HG02759 (cell line): Measurements from ENCODE around the gene TMEM233.
"Not testable (repeated sequence)": the region's sequence is repeated elsewhere in the genome, so short reads cannot be mapped to it uniquely, and the experiment has no call there.

Experiments
- ATAC-seq: cut with Tn5 transposase; IDR thresholded peaks from one replicate; pipeline ENCODE4 v1.9.1; 2021; ENCODE audit warnings: mild to moderate bottlenecking, moderate library complexity; ENCODE audit not compliant: unreplicated experiment

Gene TMEM233

DNA sequence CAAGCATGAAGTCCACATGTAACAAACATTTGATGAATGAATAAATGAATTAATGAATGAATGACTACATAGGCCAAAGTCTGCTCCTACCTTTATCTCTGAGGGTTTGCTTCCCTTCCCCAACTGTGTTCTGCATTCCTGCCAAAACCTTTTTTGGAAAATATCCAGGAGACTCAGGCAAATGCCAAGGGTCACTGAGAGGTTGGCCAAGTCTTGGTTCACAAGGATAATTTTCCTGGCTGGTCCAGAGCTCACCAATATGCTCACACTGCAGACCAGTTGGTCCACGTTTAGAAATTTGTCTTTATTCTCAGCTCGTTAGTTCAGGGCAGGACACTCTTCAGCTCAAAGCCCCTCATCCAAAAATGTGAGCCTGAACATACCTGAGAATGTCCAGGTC lies 10.2 kb downstream of the TMEM233 start:
- no peak for ATAC-seq

DNA sequence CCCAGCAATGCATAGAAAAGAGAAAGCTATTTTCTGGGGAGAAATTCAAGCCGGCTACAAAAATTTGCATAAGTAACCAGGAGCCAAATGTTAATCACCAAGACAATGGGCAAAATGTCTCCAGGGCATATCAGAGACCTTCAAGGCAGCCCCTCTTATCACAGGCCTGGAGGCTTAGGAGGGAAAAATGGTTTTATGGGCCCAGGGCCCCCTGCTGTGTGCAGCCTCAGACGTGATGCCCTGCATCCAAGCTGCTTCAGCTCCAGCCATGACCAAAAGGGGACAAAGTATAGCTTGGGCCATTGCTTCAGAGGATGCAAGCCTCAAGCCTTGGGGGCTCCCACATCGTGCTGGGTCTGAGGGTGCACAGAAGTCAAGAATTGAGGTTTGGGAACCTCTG lies 15.8 kb downstream of the TMEM233 start:
- ATAC-seq = no peak

DNA sequence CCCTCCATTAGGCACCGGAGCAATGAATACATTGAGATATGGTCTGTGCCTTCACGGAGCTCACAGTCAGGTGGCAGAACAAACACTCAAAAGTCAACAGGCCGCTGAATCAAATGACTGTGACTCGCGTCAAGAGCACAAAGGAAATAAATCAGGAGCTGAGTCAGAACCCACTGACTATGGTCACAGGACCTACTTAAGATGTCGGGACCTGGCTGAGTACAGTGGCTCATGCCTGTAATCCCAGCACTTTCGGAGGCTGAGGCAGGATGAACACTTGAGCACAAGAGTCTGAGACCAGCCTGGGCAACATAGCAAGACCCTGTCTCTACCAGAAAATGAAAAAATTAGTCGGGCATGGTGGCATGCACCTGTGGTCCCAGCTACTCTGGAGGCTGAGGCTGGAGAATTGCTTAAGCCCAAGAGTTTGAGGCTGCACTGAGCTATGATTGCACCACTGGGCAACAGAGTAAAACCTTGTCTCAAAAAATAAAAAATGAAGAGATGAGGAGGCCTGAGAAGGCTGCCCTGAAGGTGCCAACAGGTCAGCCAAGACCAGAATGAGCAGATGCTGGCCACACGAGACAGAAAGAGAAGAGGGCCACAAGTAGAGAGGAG lies 19.9 kb downstream of the TMEM233 start:
- ATAC-seq = no peak

DNA sequence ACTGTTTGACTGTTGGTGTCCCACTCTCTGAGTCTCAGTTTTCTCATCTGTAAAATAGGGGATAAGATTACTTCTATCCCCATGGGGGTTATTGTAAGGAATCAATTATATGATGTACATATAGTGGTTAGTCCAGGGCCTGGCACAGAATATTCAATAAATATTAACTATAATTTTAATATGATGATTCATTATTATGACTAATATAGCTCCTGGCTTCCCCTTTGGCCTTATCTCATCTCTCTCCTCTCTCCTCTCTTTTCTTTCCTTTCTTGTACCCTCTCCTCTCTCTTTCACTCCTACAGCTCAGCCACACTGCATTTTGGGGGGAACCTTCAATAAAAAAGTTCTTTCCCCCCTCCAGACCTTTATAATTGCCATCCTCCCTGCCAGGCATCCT lies 21.1 kb downstream of the TMEM233 start:
- no peak for ATAC-seq

DNA sequence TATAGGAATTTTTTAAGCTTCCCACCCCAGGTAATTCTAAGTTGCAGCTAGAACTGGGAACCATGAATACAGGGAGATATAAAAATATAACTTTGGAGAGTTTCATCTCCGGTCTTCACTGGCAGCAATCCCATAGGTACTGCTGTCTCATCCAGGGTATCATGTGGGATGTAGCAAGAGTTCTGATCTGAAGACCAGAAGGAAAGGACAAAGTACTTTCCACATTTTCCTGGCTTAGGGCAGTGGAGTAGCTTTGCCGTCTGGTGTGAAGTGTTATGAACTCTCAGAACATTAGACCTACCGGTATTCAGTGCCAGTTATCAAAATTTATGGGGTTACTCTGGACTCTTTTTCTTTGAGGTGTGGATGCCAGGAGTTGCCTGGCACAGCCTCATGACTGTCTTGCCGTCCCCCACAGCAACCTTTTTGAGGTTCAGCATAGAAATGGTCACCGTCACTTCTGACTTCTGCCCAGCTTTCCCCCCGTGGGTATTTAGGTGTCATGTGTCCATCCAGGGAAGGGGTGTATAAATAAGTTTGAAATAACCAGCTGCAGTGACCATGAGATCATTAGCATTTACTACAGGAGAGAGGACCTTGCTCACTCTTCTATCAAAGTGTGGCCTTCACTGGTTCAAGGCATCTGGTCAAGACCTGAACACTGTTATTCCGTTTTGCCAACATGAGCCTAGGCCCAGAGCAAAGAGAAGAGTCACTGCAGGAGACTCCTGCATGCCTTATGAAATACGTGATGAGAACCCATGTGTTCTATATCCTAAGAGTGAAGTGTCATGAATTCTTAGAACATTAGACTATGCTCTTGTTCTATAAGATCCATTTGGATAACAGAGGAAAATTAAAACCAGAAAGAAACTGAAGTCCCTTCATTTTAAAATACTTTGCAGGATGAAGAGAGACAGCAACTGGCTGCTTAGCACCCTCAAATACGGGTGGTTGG lies 22.2 kb downstream of the TMEM233 start:
- no peak for ATAC-seq

DNA sequence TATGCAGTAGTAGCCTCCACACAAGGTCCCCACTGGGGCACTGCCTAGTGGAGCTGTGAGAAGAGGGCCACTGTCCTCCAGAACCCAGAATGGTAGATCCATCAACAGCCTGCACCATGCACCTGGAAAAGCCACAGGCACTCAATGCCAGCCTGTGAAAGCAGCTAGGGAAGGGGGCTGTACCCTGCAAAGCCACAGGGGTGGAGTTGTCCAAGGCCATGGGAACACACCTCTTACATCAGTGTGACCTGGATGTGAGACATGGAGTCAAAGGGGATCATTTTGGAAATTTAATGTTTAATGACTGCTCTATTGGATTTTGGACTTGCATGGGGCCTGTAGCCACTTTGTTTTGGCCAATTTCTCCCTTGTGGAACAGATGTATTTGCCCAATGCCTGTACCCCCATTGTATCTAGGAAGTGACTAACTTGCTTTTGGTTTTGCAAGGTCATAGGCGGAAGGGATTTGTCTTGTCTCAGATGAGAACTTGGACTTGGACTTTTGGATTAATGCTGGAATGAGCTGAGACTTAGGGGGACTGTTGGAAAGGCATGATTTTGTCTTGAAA lies 24.8 kb downstream of the TMEM233 start:
- not testable (repeated sequence) for ATAC-seq

DNA sequence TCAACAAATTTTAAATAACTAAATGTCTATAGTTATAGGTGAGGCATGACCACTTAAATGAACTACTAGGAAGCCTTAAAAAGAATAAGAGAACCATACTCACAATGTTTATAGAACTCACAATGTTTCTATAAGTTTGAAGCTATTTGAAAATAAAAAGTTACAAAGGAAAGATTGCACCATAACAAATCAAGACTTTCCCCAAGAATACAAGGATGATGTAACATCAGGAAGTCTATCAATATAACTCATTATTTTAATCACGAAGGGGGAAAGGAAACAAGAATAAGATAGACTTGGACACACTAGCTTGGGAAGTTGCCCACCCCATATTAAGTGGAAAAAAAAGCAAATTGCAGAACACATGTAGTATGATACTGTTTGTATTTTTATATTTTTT lies 26.9 kb downstream of the TMEM233 start:
- no peak for ATAC-seq

DNA sequence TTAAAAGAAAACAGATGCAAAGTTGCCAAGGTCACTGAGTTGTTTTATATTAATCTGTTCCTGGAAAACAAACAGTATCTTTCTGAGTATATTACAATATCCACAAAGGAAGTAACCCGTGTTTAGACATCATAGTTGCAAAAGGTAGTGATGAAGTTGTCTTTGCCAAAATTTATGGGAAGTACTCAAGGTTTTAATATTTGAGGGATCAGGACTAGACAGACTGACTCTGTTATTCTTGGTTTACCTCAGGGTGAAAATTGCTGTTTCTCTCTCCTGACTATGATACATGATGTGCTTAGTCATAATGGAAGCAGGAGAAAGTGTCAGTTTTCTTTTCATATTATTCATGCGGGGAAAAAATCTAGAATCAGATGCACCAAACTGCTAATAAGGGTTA lies 28.3 kb downstream of the TMEM233 start:
- no peak for ATAC-seq

DNA sequence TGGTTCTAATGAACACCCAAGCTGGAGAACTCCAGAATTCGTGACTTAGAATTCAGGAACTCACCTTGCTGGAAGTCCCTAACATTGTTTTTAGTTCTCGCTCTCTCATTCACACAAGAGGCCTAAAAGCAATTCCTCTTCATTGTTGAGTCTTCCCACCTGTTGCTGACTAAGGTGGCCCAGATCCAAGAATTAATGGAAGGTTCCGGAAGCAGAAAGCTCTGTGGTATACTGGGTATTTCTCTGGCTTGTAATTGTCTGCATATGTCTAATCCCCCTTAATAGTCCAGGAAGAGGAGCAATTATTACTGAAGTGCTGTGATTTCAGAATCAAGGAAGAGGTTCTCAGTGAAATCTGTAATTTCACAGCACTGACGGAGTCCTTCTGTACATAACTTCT lies 31.4 kb downstream of the TMEM233 start:
- ATAC-seq = no peak

DNA sequence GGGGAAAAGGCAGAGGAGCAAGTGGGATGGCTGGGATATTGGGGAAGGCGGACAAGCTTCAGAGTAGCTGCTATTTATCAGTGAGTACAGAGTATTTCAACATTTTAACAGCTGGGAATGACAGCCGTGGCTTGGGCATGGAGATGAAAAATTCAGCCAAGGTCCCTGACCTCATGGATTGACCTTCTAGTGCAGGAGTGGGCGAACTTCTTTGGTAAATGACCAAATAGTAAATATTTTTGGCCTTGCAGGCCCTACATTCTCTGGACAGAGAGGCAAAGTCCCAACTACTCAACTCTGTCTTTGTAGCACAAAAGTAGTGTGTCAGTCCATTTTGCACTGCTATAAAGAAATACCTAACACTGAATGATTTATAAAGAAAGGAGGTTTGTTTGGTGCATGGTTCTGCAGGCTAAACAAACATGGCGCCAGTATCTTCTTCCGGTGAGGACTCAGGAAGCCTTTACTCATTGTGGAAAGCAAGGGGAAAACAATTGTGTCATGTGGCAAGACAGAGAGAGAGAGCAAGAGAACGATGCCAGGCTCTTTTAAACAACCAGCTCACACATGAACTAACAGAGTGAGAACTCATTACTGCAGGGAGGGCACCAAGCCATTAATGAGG lies 33.6 kb downstream of the TMEM233 start:
- no peak for ATAC-seq

DNA sequence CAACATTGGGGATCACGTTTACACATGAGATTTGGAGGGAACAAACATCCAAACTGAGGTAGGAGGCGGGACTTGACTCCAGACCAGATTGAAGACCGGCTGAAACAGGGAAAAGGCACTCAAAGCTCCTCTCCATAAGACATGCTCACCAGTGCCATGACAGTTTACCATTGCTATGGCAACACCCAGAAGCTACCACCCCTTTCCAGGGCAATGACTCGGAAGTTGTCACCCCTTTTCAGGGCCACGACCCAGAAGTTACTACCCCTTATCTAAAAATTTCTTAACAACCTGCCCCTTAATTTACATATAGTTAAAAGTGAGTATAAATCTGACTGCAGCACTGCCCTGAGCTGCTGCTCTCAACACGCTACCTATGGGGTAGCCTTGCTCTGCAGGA lies 34.1 kb downstream of the TMEM233 start:
- ATAC-seq = no peak

DNA sequence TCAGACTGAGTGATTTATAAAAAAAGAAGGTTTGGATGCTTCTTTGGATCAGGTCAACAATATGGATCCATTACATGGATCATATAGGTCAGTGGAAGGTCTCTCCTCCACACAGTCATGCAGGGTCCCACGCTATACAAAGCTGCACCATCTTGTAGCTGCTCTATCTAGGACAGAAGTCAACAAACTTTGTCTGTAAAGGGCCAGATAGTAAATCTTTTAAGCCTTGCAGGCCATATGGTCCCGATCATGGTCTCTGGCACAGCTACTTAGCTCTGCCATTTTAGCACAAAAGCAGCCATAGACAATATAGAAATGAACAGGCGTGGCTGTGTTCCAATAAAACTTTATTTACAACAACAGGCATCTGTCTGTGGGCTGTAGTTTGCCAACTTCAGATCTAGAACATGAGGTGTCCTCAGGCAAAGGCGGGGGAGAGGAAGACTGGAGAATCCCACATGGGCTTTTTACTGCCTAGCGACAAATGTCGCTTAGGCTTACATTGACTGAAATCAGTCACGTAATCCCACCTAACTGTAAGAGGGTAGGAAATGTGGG lies 36.7 kb downstream of the TMEM233 start:
- no peak for ATAC-seq

DNA sequence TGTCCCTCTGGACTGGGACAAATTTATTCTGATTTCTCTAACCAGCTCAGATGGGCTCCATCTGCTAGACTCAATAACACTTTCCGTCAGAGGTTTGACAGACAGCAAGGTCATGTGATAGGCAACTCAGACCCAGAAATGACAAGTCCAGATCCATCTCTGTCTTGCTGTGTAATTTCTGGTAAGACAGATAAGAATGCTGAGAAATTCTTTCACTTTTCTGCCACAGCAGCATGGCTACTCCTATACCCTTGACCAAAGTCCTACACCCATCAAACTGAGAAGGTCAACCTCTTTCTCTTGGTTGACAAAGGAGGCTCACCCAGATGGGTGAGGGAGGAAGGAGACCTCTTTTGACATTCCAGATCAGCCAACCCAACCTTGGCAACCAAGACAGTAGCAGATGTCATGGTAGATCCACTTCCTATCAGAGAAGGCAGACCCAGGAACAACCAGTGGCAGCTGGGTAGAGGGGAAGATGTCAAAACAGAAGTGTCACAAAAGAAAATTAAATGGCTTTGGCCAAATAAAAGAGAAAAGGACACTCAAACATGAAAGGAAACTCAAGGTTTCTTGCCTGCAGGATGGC lies 37.5 kb downstream of the TMEM233 start:
- ATAC-seq = no peak

DNA sequence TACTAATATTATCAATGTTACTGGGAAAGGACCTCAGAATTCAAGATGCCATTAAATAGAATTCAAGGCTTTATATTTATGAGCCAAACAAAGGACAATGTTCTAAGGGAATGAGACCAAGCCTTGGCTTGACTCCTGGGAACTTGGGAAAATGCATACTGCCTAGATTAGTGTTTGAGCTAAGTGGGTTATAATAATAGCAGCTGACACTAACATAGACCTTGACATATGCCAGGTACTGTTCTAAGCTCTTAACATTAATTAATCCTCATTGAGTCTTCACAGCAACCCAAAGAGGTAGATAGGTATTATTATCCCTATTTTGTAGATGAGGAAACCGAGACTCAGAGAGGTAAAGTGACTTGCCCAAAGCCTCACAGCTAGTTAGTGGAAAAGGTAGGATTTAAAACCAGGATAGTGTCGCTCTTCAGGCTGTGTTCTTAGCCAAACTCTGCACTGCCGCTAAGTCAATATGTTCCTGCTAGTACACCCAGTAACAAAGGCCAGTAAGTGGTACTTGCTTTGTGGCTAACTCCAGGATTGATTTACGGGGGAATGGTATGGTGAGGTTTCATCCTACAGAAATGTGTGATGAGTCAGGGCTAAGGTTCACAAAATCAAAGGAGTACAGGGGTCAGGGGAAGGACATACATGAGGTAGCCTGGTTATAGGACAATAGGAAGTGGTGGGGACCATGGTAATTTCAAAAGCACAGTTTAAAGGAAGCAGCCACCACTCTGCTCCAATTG lies 38.5 kb downstream of the TMEM233 start:
- ATAC-seq = no peak

DNA sequence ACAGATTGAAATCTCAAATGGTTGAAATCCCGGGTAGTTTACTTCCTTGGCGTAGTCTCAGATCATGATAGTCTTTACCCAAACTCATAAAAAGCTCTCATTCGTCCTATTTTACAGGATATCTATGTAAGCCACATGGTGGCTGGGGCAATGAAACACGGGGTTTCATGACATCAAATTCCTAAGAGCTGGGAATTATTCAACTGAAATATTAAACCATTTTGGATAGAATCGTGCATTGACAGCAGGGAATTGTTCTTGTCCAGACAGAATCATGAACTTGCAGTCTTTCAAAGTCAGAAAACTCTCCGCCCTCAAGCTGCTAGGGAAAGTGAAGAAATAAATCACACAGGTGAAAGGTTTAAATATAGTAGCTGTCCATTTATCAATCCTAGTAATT lies 41.2 kb downstream of the TMEM233 start:
- no peak for ATAC-seq

DNA sequence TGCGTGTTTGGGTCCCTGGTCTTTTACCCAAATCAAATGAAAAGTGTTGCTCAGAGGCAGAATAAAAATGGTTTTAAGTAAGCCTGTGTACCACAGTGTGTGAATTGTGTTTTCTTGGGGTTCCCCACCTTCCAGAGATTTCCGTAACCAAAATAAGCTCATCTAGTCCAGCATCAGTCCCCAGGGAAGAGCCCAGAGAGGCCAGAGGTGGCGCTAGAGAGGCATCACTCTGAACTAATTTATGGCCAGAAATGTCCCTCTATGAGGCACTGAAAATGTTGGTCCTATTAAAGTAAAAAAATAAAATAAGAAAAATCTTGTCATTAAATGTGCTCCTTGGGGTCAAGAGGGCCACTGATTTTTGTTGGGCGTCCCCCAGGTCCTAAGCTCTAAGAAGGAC lies 49.4 kb downstream of the TMEM233 start:
- no peak for ATAC-seq

DNA sequence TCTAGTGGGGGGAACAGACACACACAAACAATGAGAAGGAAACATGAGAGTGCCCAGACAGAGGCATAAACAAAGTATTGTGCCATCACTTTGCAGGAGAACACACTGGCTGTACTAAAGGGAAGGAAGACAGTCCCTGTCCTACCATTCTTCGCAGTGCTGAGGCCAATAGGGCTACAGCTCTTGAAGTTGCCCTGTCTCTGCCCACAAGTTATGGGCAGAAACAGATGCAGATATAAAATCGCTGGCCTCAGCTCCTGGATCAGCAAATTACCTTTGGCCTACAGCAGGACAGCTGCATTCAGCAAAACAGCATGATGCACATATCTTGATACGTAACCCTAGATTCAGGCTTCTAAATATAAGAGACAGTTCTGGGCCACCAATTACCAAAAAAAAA lies 51.4 kb downstream of the TMEM233 start:
- no peak for ATAC-seq

DNA sequence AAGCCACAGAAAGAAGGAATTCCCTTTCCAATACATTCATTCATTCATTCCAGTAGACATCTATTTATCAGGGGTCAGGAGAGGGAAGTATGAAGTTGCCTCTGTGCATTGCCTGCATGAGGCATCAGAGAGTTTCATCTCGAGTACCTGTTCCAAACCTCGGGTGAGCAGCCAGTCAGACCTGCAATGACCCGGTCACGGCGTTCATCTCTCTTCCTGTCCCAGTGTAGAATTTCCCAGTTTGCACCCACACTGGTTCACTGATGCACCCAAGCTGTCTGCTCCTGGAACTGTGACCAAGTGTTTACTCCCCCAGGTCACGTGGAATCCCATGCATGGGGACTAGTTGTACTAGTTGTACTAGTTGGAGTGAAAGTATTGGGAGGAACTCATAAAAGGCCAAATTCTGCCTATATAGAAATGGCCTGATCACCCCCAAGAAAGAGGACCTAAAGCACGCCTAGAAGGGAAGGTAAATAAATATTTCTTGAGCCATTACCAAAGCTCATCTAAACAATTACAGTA lies 52.0 kb downstream of the TMEM233 start:
- no peak for ATAC-seq

DNA sequence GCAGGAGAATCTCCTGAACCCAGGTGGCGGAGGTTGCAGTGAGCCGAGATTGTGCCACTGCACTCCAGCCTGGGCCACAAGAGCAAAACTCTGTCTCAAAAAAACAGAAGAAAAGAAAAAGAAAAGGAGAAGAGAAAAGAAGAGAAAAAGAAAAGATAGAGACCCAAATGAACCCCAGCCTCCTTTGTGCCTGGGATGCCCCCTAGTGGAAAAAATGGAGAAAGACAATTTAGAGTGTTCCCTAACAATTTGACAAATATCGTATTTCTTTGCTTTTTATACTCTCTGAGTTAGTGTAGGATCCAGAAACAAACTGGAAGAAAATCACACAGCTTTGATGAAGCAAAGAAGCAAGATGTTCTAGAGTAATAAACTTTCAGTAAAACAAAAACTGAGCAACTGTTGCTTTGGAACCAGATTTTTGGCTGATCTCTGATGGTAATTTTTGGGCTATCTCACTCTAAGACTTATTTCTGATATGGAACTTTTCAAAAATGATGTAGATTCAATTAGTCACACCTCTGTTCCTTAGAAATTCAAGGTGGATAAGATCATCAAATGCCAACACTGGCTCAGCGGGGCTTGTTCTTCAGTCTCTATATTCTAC lies 55.7 kb downstream of the TMEM233 start:
- ATAC-seq = no peak

DNA sequence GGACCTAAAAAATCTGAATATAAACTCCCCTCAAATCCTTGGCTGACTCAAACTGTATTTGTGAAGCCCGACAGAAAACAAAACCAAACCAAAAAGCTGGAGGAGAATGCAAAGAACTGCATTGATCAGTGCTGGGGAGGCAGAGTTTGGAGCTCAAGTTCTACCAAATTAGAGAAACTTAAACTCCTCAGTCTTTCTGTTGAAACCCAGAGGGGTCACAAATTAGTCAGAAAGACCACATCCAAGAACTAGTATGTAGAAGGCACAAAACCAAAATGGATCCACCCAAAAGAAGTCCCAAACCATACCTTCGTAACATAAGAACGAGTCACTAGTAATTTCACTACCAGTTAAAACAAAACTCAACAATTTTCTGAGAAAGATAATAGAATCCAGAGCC lies 59.1 kb downstream of the TMEM233 start:
- ATAC-seq = no peak
